ENCODE data around the gene MYCN.

GRCh38 chr2:15957881-15958713 lies 17.7 kb downstream of the MYCN start:
- TF ChIP-seq CTCF (IDR thresholded peaks at IDR 0.05) = no peak
- no peak for TF ChIP-seq POLR2A (IDR thresholded peaks at IDR 0.05)
